ENCODE results near the gene SLC35F3.

The SLC35F3 gene

DNA sequence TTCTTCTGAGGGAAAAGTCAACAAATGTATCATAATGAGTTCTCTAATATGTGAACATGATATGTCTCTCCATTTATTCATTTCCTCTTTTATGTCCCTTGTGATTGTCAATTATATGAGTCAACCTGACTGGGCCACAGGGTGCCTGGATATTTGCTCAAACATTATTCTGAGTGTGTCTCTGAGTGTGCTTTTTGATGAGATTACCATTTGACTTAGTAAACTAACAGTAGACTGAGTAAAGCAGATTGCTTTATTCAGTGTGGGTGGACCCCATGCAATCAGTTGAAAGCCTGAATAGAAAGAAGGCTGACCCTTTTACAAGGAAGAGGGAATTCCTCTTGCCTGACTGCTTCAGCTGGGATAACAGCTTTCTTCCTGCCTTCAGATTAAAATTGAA lies 142.6 kb downstream of the SLC35F3 start:
- DNase-seq: no peak

- no peak for DNase-seq
These were observed 157.7 kb downstream of the SLC35F3 start for GRCh38 chr1:234062166-234062565.

DNA sequence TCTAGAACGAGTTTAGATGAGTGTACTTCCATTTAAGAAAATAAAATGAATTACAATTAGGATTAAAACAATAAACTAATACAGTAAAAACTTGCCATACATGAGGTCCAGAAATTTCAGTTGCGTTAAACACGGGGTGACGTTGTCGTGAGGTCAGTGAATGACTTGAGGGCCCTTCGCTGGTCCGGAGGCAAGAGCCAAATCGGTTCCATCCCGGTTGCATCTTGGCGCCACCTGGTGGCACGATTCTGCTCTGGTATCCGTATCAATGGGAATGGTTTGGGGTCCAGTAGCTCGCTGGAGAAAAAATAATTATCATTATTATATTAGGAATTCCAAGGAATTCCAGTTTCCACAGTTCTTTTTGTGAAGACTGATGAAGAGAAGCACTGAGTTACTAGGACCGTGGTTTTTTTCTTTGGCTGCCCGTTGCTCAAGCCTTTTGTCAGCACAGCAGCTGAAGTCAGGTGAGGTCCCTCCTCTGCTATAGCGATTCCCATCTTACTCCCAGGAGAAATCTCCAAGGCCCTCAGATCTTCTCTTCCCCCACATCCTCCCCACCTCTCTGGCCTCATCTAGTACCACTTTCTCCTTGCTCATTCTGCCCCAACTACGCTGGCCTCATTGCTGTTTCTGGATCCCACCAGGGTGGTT lies 161.4 kb downstream of the SLC35F3 start:
- peak; percentile 61 for DNase-seq

DNA sequence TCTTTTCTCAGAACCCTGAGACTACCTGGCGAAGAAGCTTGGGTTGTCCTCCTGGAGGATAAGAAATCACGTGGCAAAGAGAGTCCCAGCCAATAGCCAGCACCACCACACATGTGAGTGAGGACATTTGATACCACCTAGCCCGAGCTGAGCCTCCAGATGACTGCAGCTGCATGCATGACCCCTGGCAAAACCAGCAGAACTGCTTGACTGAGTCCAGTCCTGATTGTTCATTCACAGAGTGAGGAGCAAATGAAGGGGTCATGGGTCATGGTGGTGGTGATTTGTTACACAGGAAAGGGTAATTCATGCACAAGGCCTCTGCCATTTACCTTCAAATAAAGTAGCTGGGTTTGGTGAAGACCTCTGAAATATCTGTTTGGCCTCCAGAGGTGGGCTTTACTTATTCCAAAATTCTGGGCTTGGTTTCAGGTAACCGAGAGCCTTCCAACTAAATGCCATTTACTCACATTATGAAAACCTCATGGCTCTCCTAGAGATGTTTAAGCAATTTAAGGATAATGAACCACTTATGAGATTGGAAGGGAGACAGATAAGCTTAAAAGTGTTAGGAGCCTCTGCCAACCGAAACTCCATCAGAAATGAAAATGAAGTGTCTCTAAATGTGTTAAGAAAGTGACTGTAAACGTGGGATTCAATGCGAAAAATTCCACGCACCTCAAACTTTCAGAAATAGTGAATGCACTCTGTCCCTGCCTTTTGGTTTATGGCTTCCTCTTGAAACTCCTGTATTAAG lies 163.3 kb downstream of the SLC35F3 start:
- no peak for DNase-seq

GRCh38 chr1:234069760-234070159 lies 165.3 kb downstream of the SLC35F3 start:
- DNase-seq: no peak

GRCh38 chr1:234072793-234073192 lies 168.3 kb downstream of the SLC35F3 start:
- DNase-seq: no peak

- no peak for DNase-seq
These were observed 173.7 kb downstream of the SLC35F3 start for GRCh38 chr1:234078143-234078542.

DNA sequence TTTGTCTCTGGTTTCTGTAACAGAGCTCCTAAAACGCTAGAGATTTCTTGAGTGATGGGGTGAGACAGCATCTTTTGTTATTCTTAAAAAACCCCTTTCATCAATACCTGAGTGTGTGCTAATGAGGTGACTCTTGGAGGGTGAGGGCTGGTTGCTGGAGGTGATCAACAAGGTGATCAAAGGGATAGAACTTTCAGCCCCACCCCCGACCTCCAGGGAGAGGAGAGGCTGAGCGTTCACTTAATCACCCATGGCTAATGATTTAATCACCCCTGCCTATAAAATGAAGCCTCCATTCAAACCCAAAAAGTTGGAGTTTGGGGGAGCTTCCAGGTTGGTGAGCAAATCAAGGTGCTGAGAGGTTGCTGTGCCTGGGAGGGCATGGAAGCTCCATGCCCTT lies 175.4 kb downstream of the SLC35F3 start:
- DNase-seq: no peak

DNA sequence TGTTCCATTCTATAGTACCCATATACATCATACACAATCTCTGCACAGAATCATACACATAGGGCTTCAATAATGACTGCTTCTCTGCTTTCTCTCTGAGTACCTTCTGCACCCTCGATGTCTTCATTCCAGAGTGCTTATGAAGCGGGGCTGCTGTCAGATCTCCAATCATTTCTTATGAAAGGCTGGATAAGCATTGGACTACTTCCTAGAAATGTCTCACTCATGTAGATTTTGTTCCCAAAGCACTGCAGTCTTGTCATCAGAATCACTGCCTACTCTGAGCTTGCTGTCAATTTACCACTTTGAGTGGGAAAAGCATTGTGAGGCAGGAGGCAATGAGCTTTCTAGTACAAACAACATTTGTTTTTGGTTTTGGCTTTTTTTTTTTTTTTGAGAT lies 179.0 kb downstream of the SLC35F3 start:
- no peak for DNase-seq

- DNase-seq: no peak
These were observed 184.9 kb downstream of the SLC35F3 start for GRCh38 chr1:234089396-234089795.

- DNase-seq: no peak
These were observed 186.0 kb downstream of the SLC35F3 start for GRCh38 chr1:234090212-234091064.

- DNase-seq: no peak
These were observed 186.6 kb downstream of the SLC35F3 start for GRCh38 chr1:234091065-234091401.

GRCh38 chr1:234091876-234092275 lies 187.4 kb downstream of the SLC35F3 start:
- no peak for DNase-seq

DNA sequence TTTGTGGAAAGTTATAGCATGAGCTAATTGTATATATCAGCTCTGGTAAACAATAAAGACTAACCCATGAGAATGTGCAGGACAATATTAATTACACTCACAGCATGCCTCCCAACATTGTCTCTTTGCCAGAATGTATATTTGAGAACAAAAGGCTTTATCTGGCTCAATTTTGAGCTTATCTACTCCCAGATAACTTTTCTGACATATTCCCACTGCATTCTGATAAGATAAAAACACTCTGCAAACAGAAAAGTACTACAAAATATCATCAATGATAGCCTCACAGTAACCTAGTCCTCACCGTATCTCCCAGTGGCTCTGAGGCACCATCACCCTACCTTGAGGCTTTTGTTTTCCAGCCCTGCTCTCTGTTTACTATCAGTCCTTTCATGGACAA lies 188.6 kb downstream of the SLC35F3 start:
- no peak for DNase-seq

GRCh38 chr1:234093741-234094140 lies 189.3 kb downstream of the SLC35F3 start:
- peak; percentile 87 for DNase-seq

GRCh38 chr1:234094172-234094571 lies 189.7 kb downstream of the SLC35F3 start:
- DNase-seq: no peak

- DNase-seq: no peak
These were observed 191.8 kb downstream of the SLC35F3 start for GRCh38 chr1:234096161-234096770.

- peak; percentile 81 for DNase-seq
These were observed 198.1 kb downstream of the SLC35F3 start for GRCh38 chr1:234102583-234102982.

DNA sequence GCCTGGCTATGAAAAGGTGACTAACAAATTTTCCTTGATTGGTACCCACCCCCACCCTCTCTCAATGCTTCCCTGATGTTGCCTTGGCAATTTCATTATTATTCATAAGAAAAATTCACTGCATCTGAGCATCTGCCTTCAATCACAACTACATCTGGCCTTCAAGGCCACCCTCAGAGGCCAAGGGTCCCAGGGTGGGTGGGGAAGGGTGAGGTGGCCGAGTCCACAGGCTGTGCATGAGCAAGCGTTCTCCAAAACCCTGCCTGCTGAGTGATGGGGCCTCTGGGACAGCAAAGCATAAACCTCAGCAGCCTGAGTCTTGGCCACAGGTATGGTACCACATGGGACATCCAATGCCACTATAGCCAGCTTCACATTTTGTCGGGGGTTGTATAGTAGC lies 198.7 kb downstream of the SLC35F3 start:
- no peak for DNase-seq

DNA sequence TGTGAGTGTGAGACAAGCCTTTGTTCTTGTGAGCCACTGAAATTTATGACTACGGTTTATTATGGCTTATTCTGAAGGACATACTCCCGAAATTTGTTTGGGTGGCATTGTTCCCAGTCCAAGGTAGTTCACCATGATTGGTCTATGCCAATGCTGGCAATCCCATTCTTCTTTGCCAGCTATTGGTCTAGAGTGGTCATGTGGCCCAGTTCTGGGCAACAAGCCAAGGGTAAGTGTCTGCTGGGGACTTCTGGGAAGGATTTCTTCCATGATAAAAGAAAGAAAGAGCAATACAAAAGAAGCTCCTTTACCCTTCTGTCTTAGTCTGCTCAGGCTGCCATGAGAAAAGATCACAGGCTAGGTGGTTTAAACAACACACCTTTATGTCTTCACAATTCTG lies 201.6 kb downstream of the SLC35F3 start:
- DNase-seq: no peak

GRCh38 chr1:234107416-234108021 lies 203.0 kb downstream of the SLC35F3 start:
- no peak for DNase-seq

- no peak for DNase-seq
These were observed 204.4 kb downstream of the SLC35F3 start for GRCh38 chr1:234108921-234109320.

- no peak for DNase-seq
These were observed 205.4 kb downstream of the SLC35F3 start for GRCh38 chr1:234109840-234110239.
